ENCODE data around the gene CD209.
"Not testable (repeated sequence)": the region's sequence is repeated elsewhere in the genome, so short reads cannot be mapped to it uniquely, and the experiment has no call there.

CD209 gene

GRCh38 chr19:7767487-7767886, 20.2 kb upstream of the CD209 start:
- DNase-seq (no peak), ATAC-seq (ENCODE audit: insufficient read depth, low read depth) (no peak)
- no peak overlapping the region for H3K27ac ChIP-seq (ENCODE audit: low read length)
- no peak overlapping the region for H2AFZ ChIP-seq (ENCODE audit: low read depth, low read length)
- no peak overlapping the region for H3K9ac ChIP-seq (ENCODE audit: low read depth, low read length)
- H3K4me1 ChIP-seq (ENCODE audit: insufficient read depth, low read length) = no peaks in the 10 kb centered on the region
- no peaks in the 10 kb centered on the region for H3K79me2 ChIP-seq (ENCODE audit: insufficient read depth, low read length)
- no peaks in the 10 kb centered on the region for H3K9me3 ChIP-seq (ENCODE audit: insufficient read depth, low read length, severe bottlenecking)
- H4K20me1 ChIP-seq (ENCODE audit: insufficient read depth, low read length) = no peaks in the 10 kb centered on the region
- H3K4me2 ChIP-seq (ENCODE audit: insufficient read depth, low read length) = no peak overlapping the region
- no peak overlapping the region for H3K4me3 ChIP-seq (ENCODE audit: low read depth in 1 of 2, low read length in 2 of 2)
- H3K27me3 ChIP-seq (ENCODE audit: insufficient read depth, low read length, poor library complexity) = no peaks in the 10 kb centered on the region
- H3K36me3 ChIP-seq (ENCODE audit: insufficient read depth, low read length) = no peaks in the 10 kb centered on the region
- TF ChIP-seq EZH2 (IDR thresholded peaks at IDR 0.05; ENCODE audit: borderline replicate concordance, low read depth, low read length, severe bottlenecking) (no peak), CTCF (IDR thresholded peaks at IDR 0.05; ENCODE audit: borderline replicate concordance, extremely low read depth, low read length, poor library complexity, severe bottlenecking) (no peak)

GRCh38 chr19:7766535-7766934, 19.2 kb upstream of the CD209 start:
- Histone ChIP-seq H3K36me3 (ENCODE audit: insufficient read depth, low read length) (no peaks in the 10 kb centered on the region), H3K4me3 (ENCODE audit: low read depth in 1 of 2, low read length in 2 of 2) (no peak overlapping the region), H3K4me2 (ENCODE audit: insufficient read depth, low read length) (no peak overlapping the region), H3K27me3 (ENCODE audit: insufficient read depth, low read length, poor library complexity) (no peaks in the 10 kb centered on the region), H3K27ac (ENCODE audit: low read length) (no peak overlapping the region), H2AFZ (ENCODE audit: low read depth, low read length) (no peak overlapping the region), H4K20me1 (ENCODE audit: insufficient read depth, low read length) (no peaks in the 10 kb centered on the region), H3K9ac (ENCODE audit: low read depth, low read length) (no peak overlapping the region), H3K4me1 (ENCODE audit: insufficient read depth, low read length) (no peaks in the 10 kb centered on the region), H3K79me2 (ENCODE audit: insufficient read depth, low read length) (no peaks in the 10 kb centered on the region), H3K9me3 (ENCODE audit: insufficient read depth, low read length, severe bottlenecking) (no peaks in the 10 kb centered on the region)
- ATAC-seq (ENCODE audit: insufficient read depth, low read depth) (no peak), DNase-seq (no peak)
- TF ChIP-seq CTCF (IDR thresholded peaks at IDR 0.05; ENCODE audit: borderline replicate concordance, extremely low read depth, low read length, poor library complexity, severe bottlenecking) (no peak), EZH2 (IDR thresholded peaks at IDR 0.05; ENCODE audit: borderline replicate concordance, low read depth, low read length, severe bottlenecking) (no peak)

GRCh38 chr19:7765043-7765442, 17.7 kb upstream of the CD209 start:
- not testable (repeated sequence) for H3K27ac ChIP-seq (ENCODE audit: low read length); DNase-seq; H3K4me2 ChIP-seq (ENCODE audit: insufficient read depth, low read length); ATAC-seq (ENCODE audit: insufficient read depth, low read depth); H3K4me1 ChIP-seq (ENCODE audit: insufficient read depth, low read length); H3K4me3 ChIP-seq (ENCODE audit: low read depth in 1 of 2, low read length in 2 of 2); H3K9ac ChIP-seq (ENCODE audit: low read depth, low read length); H3K9me3 ChIP-seq (ENCODE audit: insufficient read depth, low read length, severe bottlenecking); H4K20me1 ChIP-seq (ENCODE audit: insufficient read depth, low read length); H3K36me3 ChIP-seq (ENCODE audit: insufficient read depth, low read length); H3K27me3 ChIP-seq (ENCODE audit: insufficient read depth, low read length, poor library complexity); H3K79me2 ChIP-seq (ENCODE audit: insufficient read depth, low read length); H2AFZ ChIP-seq (ENCODE audit: low read depth, low read length)

- not testable (repeated sequence) for ATAC-seq (ENCODE audit: insufficient read depth, low read depth); H3K4me2 ChIP-seq (ENCODE audit: insufficient read depth, low read length); H3K27me3 ChIP-seq (ENCODE audit: insufficient read depth, low read length, poor library complexity)
Observed at GRCh38 chr19:7764157-7764556, 16.8 kb upstream of the CD209 start.

More at GRCh38 chr19:7764157-7764556, 16.8 kb upstream of the CD209 start:
- not testable (repeated sequence) for DNase-seq; H3K4me3 ChIP-seq (ENCODE audit: low read depth in 1 of 2, low read length in 2 of 2); H3K9ac ChIP-seq (ENCODE audit: low read depth, low read length); H3K27ac ChIP-seq (ENCODE audit: low read length); H3K4me1 ChIP-seq (ENCODE audit: insufficient read depth, low read length); H3K79me2 ChIP-seq (ENCODE audit: insufficient read depth, low read length); H2AFZ ChIP-seq (ENCODE audit: low read depth, low read length); H4K20me1 ChIP-seq (ENCODE audit: insufficient read depth, low read length); H3K36me3 ChIP-seq (ENCODE audit: insufficient read depth, low read length)
- H3K9me3 ChIP-seq (ENCODE audit: insufficient read depth, low read length, severe bottlenecking) = peaks cover 11% of the 10 kb centered on the region
